GM19438 (cell line): ENCODE measurements around the gene FAM53C.
"Not testable (repeated sequence)": the region's sequence is repeated elsewhere in the genome, so short reads cannot be mapped to it uniquely, and the experiment has no call there.

Experiments used
- ATAC-seq: cut with Tn5 transposase; IDR thresholded peaks from one replicate; pipeline ENCODE4 v1.9.1; 2021; ENCODE audit warnings: low read depth; ENCODE audit not compliant: unreplicated experiment

FAM53C gene

GRCh38 chr5:138337685-138338410, at the start of gene FAM53C:
TSS of gene FAM53C (plus strand) at chr5:138338266. CDS start at chr5:138341336, 3,070 bp downstream.
- ATAC-seq: peak; percentile 79

GRCh38 chr5:138289296-138289695, 48.8 kb upstream of the FAM53C start:
- ATAC-seq: no peak

GRCh38 chr5:138303372-138303771, 34.7 kb upstream of the FAM53C start:
- ATAC-seq: no peak

- no peak for ATAC-seq
Observed at GRCh38 chr5:138305797-138306196, 32.3 kb upstream of the FAM53C start.

GRCh38 chr5:138315751-138316278, 22.3 kb upstream of the FAM53C start:
- no peak for ATAC-seq

- no peak for ATAC-seq
Observed at GRCh38 chr5:138316355-138316754, 21.7 kb upstream of the FAM53C start.

- ATAC-seq: not testable (repeated sequence)
Observed at GRCh38 chr5:138318211-138318610, 19.9 kb upstream of the FAM53C start.

- no peak for ATAC-seq
Observed at GRCh38 chr5:138330813-138331448, 7.1 kb upstream of the FAM53C start.

GRCh38 chr5:138331449-138332368, 6.4 kb upstream of the FAM53C start, which contains the start of gene CDC25C:
TSS of gene CDC25C (minus strand) at chr5:138331804. CDS start at chr5:138331180, 624 bp downstream.
- peak; percentile 99 for ATAC-seq

GRCh38 chr5:138334867-138335447, 3.1 kb upstream of the FAM53C start:
- no peak for ATAC-seq

GRCh38 chr5:138336952-138337684, 948 bp upstream of the FAM53C start:
- peak; percentile 11 for ATAC-seq

GRCh38 chr5:138338411-138339090, 485 bp downstream of the FAM53C start:
- ATAC-seq: peak; percentile 18

- ATAC-seq: no peak
Observed at GRCh38 chr5:138339091-138339456, 1.0 kb downstream of the FAM53C start.

GRCh38 chr5:138339464-138339863, 1.4 kb downstream of the FAM53C start:
- ATAC-seq: no peak

- no peak for ATAC-seq
Observed at GRCh38 chr5:138340008-138340407, 1.9 kb downstream of the FAM53C start.

GRCh38 chr5:138344887-138345622, 7.0 kb downstream of the FAM53C start:
- ATAC-seq: no peak

- no peak for ATAC-seq
Observed at GRCh38 chr5:138346889-138347288, 8.8 kb downstream of the FAM53C start.

GRCh38 chr5:138349852-138350562, 11.9 kb downstream of the FAM53C start:
- ATAC-seq: no peak
